Stimulated activated CD8-positive, alpha-beta memory T cell treated with anti-CD3 and anti-CD28 coated beads, Interleukin-15, amount 100 ng/mL, for 48 hours (primary cell): ENCODE measurements around the gene UBAC1.

Source experiments
- DNase-seq, 2 donors: peaks; one replicate each; pipeline ENCODE4 v3.0.0-alpha.2; 2020; ENCODE audit warnings: low read depth in 2 of 2

The UBAC1 gene

GRCh38 chr9:135993765-135994500 lies 32.8 kb upstream of the UBAC1 start:
- no peak for DNase-seq

- DNase-seq = no peak
Observed at GRCh38 chr9:135993409-135993742, 32.2 kb upstream of the UBAC1 start.

- peak in 1 of 2 donors; percentile 15 for DNase-seq
Observed at GRCh38 chr9:135992486-135993408, 31.6 kb upstream of the UBAC1 start.

DNA sequence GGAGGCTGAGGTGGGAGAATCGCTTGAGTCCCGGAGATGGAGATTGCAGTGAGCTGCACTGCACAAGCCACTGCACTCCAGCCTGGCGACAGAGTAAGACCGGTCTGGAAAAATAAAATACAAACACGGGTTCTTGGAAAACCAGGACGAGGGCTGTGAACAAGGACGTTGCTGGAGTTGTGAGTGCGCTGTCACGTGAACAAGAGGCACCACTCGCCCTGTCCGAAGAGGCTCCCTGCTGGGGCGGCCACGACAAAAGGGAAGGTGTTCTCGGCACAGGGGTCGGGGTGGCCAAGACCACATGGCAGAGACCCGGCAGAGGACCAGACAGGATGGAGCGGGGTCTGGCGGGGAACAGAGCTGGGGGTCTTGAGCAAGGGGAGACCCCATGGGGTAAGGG lies 30.6 kb upstream of the UBAC1 start:
- DNase-seq = no peak

- no peak for DNase-seq
Observed at GRCh38 chr9:135990468-135991429, 29.6 kb upstream of the UBAC1 start.

DNA sequence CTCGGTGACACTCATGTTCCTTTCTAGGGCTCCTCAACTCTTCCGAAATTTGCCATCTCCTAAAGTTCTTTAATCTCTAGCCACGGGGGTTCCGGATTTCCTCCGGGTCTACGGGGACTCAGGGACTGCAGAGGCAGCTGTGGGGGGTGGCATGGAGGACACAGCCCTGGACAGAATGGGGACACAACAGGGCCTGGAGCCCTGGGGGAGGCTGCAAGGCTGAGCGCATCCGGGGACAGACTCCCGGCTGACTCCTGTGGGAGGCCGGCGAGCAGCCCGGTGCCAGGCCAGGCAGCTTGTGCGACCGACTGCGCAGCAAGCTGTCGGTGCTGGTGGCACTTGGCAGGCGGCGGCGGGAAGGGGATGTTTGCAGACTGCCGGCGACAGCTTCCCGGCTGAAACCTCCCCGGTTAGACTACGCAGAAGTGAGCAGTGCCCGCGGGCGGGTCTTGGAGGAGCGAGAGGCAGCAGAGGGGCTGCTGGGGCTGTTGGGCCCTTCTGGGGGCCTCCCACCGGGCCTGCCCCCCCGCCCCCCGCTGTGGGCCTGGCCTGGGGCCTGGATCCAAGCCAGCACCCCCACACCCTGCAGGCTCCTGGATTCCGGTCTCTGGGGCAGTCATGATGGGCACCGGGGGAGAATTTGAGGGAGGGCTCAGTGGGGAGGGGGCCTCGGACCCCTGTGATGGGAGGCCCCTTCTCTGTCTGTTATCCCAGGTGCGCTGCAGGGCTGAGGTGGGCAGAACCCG lies 28.7 kb upstream of the UBAC1 start:
- no peak for DNase-seq

GRCh38 chr9:135989157-135989556 lies 28.0 kb upstream of the UBAC1 start:
- DNase-seq = no peak

DNA sequence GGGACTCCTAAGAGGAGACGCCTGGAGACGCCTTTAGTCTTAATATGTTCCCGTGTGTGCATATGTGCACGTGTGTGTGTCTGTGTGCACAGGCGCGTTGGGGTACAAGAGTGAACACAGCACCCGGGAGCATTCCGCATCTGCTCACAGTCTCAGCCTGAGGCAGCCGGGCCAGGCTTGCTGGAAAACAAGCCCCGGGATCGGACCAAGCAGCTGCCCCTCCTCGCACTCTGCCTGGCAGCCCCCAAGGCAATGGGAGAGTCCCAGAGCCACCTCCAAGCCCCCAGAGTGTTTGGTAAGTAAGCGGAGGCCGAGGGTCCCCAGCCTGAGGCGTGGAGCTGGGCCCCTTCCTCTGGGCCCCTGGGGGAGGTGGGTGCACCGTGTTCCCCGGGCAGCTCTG lies 27.3 kb upstream of the UBAC1 start:
- DNase-seq = no peak

- no peak for DNase-seq
Observed at GRCh38 chr9:135987838-135988404, 26.7 kb upstream of the UBAC1 start.

- DNase-seq = no peak
Observed at GRCh38 chr9:135986605-135987004, 25.4 kb upstream of the UBAC1 start.

- DNase-seq = no peak
Observed at GRCh38 chr9:135985889-135986288, 24.7 kb upstream of the UBAC1 start.

DNA sequence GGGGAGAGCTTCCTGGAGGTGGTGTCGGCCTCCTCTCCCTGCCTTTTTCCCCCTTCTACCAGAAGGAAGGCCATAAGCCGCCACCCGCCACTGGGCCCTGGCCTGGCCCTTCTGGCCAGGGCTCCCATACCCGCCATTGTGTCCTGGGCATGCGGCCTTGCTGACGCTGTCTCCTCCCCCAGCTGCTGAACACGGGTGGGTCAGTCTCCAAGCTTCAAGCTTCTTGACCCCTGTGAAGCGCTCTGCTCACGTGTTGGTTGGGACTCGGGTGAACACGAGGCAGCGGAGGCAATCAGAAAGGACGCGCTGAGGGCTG lies 24.2 kb upstream of the UBAC1 start:
- DNase-seq = no peak

- no peak for DNase-seq
Observed at GRCh38 chr9:135984072-135984710, 23.0 kb upstream of the UBAC1 start.

DNA sequence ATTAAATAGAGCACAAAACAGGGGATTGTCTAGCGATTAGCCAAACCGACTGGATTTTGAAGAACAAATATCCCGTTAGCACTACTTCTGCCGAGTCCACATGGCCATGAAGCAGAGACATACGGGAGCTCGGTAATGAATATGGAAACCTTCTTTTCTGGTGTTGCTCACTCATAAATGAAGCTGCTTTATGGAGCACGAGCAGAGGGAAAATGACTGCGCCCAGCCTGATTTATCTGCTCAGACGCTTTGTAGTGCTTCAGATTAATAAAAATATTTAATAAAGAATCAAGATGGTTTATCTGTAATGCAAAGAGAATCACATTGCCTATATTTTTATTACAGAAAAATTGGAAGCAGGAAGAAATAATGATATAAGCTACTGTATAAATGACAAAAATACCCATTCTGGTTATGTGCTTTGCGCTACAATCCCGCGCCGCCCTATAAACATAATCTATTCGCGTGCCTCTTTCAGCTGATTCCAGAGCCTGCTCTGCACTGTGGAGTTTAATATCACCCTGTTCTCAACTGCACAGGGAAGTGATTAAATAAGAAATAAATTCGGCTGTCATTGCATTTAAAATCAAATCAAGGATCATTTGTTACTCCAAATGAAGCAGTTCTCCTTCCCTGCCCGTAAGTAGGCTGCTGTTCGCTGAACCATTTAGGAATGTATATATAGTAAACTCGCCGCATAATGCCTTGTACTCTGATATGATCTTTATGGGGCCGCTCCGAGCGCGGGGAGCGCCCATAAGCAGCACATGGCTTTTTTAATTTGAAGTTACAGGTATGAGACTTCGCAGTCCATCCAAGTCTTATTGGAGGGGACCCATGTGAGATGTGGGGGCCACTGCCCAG lies 22.3 kb upstream of the UBAC1 start:
- DNase-seq = no peak

DNA sequence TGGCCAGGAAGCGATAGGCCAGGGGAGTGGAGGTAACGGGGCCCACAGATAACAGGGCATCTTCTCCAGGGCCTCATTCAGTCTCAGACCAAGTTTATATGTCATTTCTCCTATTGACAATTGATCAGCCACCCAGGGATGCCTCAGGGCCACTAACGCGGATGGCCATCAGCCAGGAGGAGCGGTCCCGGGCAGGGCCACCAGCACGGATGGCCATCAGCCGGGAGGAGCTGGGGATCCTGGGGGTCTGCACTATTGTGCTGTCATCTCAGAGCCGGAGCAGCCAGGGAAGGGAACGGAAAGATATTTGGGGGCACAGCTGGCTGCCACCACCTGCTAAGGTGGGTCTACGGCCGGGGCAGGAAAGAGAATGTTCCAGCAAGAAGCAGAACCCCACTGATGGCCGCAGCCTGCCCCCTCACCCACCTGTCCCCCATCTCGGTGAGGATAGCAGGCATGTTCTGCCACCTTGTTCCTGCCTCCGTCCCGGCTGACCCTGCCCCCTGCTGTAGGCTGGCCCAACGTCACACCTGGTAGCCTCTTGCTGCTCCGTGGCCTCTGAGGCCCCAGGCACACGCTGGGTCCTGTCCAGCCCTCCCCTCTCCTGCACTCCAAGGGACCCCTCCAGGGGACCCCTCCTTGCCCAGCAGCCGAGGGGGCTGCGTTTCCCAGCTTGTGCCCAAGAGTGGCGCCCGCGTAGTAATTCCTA lies 21.5 kb upstream of the UBAC1 start:
- no peak for DNase-seq

- DNase-seq = no peak
Observed at GRCh38 chr9:135980926-135981630, 19.9 kb upstream of the UBAC1 start.

DNA sequence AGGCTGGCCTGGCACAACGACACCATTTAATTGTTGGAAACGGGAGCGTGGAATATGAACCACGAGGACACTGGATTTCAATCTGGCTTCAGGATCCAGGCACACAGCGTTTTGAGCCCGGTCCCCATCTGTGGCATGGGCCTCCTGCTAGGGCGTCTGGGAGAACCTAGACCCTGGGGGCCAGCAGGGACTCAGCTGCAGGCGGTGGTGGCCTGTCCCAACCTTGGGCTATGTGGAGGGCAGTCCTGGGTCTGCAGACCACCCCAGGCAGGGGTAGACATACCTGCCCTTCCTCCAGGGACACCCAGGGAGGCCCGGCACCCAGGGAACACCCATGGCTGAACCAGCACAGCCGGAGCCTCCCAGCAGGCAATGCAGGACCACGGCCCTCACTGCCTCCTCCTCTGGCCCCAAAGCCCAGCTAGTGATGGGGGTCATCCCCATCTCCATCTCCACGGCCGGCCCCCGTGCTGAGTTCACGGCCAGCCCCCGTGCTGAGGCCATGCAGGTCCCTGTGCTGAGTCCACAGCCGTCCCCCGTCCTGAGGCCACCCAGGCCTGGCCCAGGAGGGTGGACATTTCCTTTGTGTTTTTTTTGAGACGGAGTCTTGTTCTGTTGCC lies 18.5 kb upstream of the UBAC1 start:
- no peak for DNase-seq
